DMS153 (cell line): Measurements from ENCODE around the gene ASCL4.

ENCODE experiments used
- DNase-seq: peaks from one replicate; lab custom pipeline; 2025; lab: John Stamatoyannopoulos, UW

Gene ASCL4

GRCh38 chr12:107778383-107779025 lies 4.0 kb downstream of the ASCL4 start:
- no peak for DNase-seq

GRCh38 chr12:107779077-107779831 lies 4.8 kb downstream of the ASCL4 start:
- DNase-seq = no peak

- DNase-seq = no peak
Observed at GRCh38 chr12:107780298-107780697, 5.8 kb downstream of the ASCL4 start.

GRCh38 chr12:107782067-107782466 lies 7.6 kb downstream of the ASCL4 start:
- no peak for DNase-seq

- DNase-seq = no peak
Observed at GRCh38 chr12:107783406-107784376, 9.2 kb downstream of the ASCL4 start.

GRCh38 chr12:107788281-107788680 lies 13.8 kb downstream of the ASCL4 start:
- DNase-seq = no peak

- DNase-seq = no peak
Observed at GRCh38 chr12:107788690-107789458, 14.4 kb downstream of the ASCL4 start.

GRCh38 chr12:107791465-107792089 lies 17.1 kb downstream of the ASCL4 start:
- DNase-seq = no peak

GRCh38 chr12:107794451-107794850 lies 19.9 kb downstream of the ASCL4 start:
- no peak for DNase-seq

- no peak for DNase-seq
Observed at GRCh38 chr12:107798580-107798979, 24.1 kb downstream of the ASCL4 start.

- no peak for DNase-seq
Observed at GRCh38 chr12:107801150-107801549, 26.6 kb downstream of the ASCL4 start.

GRCh38 chr12:107803092-107803491 lies 28.6 kb downstream of the ASCL4 start:
- DNase-seq = no peak

- no peak for DNase-seq
Observed at GRCh38 chr12:107805488-107806180, 31.1 kb downstream of the ASCL4 start.

- no peak for DNase-seq
Observed at GRCh38 chr12:107807471-107808150, 33.1 kb downstream of the ASCL4 start.

- no peak for DNase-seq
Observed at GRCh38 chr12:107817250-107817649, 42.7 kb downstream of the ASCL4 start.

- DNase-seq = no peak
Observed at GRCh38 chr12:107818984-107819383, 44.5 kb downstream of the ASCL4 start.

GRCh38 chr12:107822356-107822755 lies 47.9 kb downstream of the ASCL4 start:
- DNase-seq = no peak
